Suppressor macrophage treated with lipopolysaccharide for 1 hour (primary cell): ENCODE measurements around the gene DEPDC5.
A peak's percentile ranks its signal among the peaks of the same experiment; 100 is the strongest.

ENCODE experiments used
- DNase-seq, 3 donors: peaks; one replicate each; pipeline ENCODE4 v3.0.0-alpha.2; 2020 to 2022

The DEPDC5 gene

GRCh38 chr22:31852691-31853421, 99.0 kb downstream of the DEPDC5 start:
- no peak for DNase-seq

GRCh38 chr22:31853736-31854495, 100.1 kb downstream of the DEPDC5 start:
- DNase-seq, result no peak

- DNase-seq, result no peak
Observed at GRCh38 chr22:31857247-31857646, 103.4 kb downstream of the DEPDC5 start.

GRCh38 chr22:31861226-31861840, 107.5 kb downstream of the DEPDC5 start:
- DNase-seq, result peak in 1 of 3 donors; percentile 22

- no peak for DNase-seq
Observed at GRCh38 chr22:31866918-31867317, 113.1 kb downstream of the DEPDC5 start.

GRCh38 chr22:31867386-31868153, 113.8 kb downstream of the DEPDC5 start:
- DNase-seq, result no peak

GRCh38 chr22:31869739-31870138, 115.9 kb downstream of the DEPDC5 start:
- DNase-seq, result no peak

GRCh38 chr22:31870890-31871289, 117.1 kb downstream of the DEPDC5 start:
- DNase-seq, result peak; percentile 32 to 80 (median 73)

GRCh38 chr22:31871480-31871879, 117.7 kb downstream of the DEPDC5 start:
- DNase-seq, result peak; percentile 13 to 44 (median 39)

GRCh38 chr22:31872209-31872608, 118.4 kb downstream of the DEPDC5 start:
- DNase-seq, result no peak

- no peak for DNase-seq
Observed at GRCh38 chr22:31874821-31875220, 121.0 kb downstream of the DEPDC5 start.

GRCh38 chr22:31876156-31876920, 122.5 kb downstream of the DEPDC5 start:
- no peak for DNase-seq

- DNase-seq, result no peak
Observed at GRCh38 chr22:31879585-31879984, 125.8 kb downstream of the DEPDC5 start.

GRCh38 chr22:31881200-31881599, 127.4 kb downstream of the DEPDC5 start:
- DNase-seq, result no peak

- no peak for DNase-seq
Observed at GRCh38 chr22:31881865-31882264, 128.0 kb downstream of the DEPDC5 start.

GRCh38 chr22:31882971-31883370, 129.2 kb downstream of the DEPDC5 start:
- DNase-seq, result no peak

GRCh38 chr22:31883989-31884388, 130.2 kb downstream of the DEPDC5 start:
- no peak for DNase-seq

- no peak for DNase-seq
Observed at GRCh38 chr22:31891366-31892079, 137.7 kb downstream of the DEPDC5 start.

- DNase-seq, result no peak
Observed at GRCh38 chr22:31892080-31892433, 138.2 kb downstream of the DEPDC5 start.

GRCh38 chr22:31893460-31893859, 139.6 kb downstream of the DEPDC5 start:
- DNase-seq, result no peak

GRCh38 chr22:31895411-31896123, 141.7 kb downstream of the DEPDC5 start:
- no peak for DNase-seq
